ENCODE results near the gene SUCLA2. TPM values are rescaled to one million over a fixed set of nuclear protein-coding genes. Genes with fewer than 3 reads are reported as not detected.

The SUCLA2 gene
- total RNA-seq, 4 donors from 2014 or later, result 56.8 to 68.6 (median 60.9) TPM

DNA sequence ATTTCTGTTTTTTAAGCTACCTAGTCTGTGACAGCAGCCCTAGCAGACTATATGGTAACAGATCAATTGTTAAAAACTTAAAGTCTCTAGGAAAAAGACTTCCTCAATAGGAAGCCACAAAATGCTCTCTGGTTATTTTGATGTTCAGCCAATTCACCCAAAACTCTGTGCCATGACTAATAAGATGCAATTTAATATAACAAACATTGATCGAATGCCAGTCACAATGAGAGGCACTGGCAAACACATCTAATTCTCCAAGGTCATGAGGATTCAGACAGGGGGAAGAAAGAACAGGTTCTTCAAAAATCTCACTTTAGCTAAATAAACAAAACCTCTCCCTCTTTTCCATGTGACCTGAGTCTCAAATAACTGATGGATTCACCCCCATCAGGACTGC lies 107.5 kb downstream of the SUCLA2 start:
- TF ChIP-seq POLR2A (IDR thresholded peaks at IDR 0.05) (no peak), POLR2AphosphoS5 (IDR thresholded peaks at IDR 0.05) (no peak), EP300 (IDR thresholded peaks at IDR 0.05) (no peak), CTCF (IDR thresholded peaks at IDR 0.05) (no peak)
- H3K9me3 ChIP-seq, result no peaks in the 10 kb centered on the region
- H3K4me3 ChIP-seq, result no peak overlapping the region
- H3K4me1 ChIP-seq, result no peaks in the 10 kb centered on the region
- no peaks in the 10 kb centered on the region for H3K27me3 ChIP-seq
- WGBS, 2 donors (ENCODE audit: low coverage in 1 of 2), result 75 to 82% methylated on average over 1 of the region's 1 CpG
- ATAC-seq, result no peak
- H3K36me3 ChIP-seq, result peaks cover 0 to 10% of the 10 kb centered on the region in 2 donors
- no peak overlapping the region for H3K27ac ChIP-seq

Other genes with a start within 250 kb of the SUCLA2 start
- 1 to 10 TPM; 6.1 to 7.5 (median 7.4) TPM for gene NUDT15, start 36.5 kb upstream of the SUCLA2 start, total RNA-seq
- 10 to 100 TPM; 36.7 to 51.4 (median 39.2) TPM for gene MED4, start 93.8 kb upstream of the SUCLA2 start, total RNA-seq
- 100 to 1,000 TPM; 263 to 380 (median 300) TPM for gene ITM2B, start 231.9 kb upstream of the SUCLA2 start, total RNA-seq